NCI-H524 (cell line): Measurements from ENCODE around the gene SLC6A3.
"Not testable (repeated sequence)": the region's sequence is repeated elsewhere in the genome, so short reads cannot be mapped to it uniquely, and the experiment has no call there.

Experiments used
- DNase-seq, 2 experiments: peaks; one replicate each; lab custom pipeline; 2025; lab: John Stamatoyannopoulos, UW

SLC6A3 gene

DNA sequence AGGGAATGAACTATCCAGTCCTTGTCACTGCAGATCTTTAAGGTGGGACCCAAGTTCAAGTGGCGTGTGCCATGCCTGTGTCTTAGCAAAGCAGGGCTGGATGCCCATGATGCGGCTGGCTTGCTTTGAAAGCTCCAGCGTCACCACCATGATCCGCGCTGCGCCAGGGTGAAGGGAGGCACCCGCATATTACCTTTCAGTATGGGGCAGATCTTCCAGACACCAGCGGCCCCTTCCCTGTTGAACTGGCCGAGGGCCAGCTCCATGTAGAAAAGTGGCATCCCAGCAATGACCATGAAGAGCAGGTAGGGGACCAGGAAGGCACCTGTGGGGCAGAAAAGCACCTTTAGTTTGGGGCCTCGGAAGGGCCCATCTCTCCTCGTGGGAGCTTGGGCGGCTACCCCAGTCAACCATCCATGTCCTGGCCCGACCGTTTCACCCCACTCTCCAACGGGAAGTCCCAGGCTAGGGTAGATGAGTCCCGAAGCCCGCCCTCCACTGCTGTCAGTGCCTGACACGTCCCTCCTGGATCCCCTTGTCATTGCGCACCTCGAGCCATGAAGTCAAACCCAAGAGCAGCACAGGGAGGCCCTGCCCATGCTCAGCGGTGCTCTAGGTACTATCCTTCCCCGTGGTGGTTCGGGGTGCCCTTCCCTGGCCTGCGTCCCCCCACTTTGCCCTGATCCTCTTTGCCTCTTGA lies 3.9 kb downstream of the SLC6A3 start:
- DNase-seq = no peak

DNA sequence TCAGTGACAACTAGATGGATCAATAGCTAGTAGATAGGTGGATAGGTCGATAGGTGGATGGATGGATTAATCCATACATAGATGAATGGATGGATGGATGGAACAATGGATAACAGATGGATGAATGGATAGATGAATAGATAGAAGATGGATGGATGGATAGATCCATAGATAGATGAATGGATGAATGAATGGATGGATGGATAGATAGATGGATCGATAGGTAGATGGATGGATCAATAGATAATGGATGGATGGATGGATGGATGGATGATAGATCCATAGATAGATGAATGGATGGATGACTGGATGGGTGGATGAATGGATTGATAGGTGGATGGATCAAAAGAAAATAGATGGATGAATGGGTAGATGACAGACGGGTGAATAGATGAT lies 5.1 kb downstream of the SLC6A3 start:
- no peak for DNase-seq

DNA sequence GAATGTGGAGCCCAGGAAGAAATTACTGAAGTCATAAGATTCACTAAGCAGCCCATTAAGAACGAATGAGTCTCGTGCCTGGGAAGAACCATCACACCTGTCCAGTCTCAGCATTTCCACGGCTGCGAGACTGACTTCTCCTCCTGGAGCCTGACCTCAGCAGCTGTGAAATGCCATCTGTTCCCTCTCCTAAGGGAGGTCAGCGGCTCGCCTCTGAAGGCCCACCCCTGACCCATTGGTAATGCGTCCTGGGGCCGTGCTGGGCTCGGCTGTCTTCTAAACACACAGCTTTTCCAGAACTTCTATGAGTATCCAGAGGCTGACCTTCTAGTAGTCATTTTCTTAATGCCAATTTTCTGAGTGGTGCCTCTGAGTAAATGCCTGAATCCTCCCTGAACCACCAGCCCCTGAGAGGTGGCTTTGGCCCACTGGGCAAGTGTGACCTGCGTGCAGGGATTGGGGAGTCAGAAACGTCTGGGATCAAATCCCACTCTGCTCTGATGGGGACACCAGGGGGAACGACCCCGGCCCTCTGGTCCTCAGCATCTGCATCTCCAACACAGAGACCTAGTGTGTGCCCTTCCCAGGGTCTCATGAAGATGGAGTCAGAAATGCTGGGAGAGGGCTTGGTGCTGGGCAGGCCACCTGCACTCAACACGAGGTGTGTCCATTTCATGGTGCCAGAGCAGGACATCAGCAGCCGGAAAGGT lies 5.7 kb downstream of the SLC6A3 start:
- DNase-seq = peak in 1 of 2 experiments; percentile 12

DNA sequence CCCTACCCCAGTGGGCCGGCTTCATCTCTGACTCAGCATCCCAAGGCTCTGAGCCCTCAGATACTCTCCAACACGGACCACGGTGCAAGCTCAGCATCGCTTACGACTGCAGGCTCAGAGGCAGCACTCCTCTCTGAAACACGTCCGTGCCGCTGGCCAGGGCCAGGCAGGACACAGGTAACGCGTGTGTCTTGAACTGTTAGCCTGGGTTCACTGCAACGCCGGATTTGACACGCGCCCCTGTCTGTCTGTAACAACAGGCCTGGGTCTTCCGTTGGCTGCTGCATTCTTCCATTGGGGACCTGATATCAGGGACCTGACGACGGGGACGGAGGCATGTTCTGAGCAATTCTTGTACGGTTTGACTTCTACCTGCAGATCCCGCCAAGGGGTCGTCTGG lies 6.4 kb downstream of the SLC6A3 start:
- no peak for DNase-seq

DNA sequence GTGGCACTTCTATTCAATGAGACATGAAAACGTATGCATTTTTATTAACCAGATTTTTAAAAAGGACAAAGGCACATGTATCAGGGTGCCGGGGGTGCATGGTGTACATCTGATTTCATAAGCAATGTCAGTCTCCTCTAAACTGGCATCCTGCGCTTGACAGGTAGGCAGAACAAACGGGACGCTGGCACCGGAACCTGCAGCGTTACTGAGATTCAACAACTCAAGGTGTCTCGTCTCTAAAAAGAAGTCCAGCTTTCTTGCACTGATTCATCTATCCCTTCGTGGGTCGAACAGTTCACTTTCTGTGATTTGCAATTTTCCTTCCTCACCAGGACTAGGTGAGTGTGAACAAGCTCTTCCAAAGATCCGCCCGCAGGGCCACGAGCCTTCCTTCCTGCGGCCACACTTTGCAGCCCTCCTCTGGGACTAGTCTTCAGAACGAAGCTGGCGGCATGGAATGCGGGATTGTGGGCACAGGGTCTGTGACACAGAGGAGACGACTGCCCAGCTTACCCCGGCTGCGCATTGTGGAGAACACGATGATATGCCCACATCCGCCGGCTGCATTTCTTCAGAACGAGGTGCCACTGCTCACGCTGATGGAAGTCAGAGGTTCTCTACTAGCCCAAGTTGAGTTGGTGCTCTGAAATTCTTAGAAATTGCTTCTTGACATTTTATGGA lies 7.2 kb downstream of the SLC6A3 start:
- DNase-seq = no peak

DNA sequence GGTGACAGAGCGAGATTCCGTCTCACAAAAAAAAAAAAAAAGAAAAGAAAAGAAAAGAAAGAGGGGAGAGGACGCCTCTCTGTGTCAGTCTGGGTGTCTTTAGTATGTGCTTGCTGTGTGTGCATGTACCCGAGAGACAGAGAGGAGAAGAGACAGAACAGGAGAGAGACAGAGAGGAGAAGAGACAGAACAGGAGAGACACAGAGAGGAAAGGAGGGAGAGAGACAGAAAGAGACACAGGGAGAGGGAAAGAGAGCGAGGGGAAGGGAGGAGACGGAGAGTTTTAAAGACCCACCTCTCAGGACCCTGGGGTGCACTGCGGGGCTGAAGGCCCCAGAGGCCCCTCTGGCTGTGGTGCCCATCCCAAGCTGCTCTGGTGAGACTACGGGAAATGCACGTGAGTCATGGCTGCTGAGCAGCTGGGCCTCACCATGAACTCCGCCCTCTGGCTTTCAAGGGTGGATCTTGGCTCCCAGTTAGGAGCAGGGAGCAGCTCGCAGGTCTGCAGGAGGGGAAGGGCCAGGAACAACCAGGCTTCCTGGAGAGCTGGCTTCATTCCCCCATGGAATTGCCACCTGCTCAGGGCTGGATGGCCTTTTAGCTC lies 7.9 kb downstream of the SLC6A3 start:
- DNase-seq = peak; percentile 48 to 80

DNA sequence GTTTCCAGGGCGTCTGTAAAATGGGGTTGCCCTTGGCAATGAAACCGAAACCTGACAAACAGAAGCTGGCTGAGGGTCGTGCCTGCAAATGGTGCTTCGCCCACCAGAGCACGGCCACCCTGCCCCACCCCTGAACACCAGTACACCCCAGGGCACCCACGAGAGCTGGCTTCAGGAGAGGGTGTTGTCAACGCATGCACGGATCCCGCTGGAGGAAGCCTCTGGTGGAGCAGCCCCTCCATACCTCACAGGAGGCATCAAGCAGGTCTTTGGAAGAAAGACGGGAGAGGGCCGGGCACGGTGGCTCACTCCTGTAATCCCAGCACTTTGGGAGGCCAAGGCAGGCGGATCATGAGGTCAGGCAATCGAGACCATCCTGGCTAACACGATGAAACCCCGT lies 8.6 kb downstream of the SLC6A3 start:
- no peak for DNase-seq

DNA sequence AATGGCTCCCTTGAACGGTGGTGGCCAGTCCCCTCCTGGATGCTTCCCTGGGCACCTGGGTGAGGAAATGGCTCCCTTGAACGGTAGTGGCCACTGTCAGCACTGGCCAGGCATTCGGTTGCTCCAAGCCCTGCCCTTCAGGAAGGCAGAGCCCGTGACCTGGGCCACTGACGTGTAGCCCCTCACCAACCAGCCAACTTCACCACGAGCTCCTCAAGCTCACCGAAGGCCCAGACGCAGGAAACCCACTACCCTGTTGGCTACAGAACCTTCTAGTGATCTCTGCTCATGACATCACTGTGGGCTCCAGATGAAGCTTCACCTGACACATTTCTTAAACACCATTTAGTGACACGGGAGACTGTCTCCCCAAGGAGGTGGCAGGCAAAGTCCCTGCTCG lies 9.2 kb downstream of the SLC6A3 start:
- no peak for DNase-seq

DNA sequence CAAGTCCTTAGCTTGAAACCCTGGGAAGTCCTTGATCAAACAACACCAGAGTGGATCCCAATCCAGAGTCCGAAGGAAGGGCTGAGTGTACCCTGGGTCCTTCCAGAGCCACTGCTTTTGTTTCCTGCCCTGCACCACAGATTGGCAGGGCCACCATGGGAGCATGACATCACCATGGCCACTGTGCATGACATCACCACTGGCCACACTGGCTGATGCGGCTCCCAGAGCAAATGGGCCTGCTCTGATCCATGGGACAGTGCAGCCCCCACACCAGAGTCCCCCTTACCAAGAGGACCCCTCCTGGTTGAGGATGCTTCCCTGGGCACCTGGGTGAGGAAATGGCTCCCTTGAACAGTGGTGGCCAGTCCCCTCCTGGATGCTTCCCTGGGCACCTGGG lies 9.9 kb downstream of the SLC6A3 start:
- DNase-seq = no peak

DNA sequence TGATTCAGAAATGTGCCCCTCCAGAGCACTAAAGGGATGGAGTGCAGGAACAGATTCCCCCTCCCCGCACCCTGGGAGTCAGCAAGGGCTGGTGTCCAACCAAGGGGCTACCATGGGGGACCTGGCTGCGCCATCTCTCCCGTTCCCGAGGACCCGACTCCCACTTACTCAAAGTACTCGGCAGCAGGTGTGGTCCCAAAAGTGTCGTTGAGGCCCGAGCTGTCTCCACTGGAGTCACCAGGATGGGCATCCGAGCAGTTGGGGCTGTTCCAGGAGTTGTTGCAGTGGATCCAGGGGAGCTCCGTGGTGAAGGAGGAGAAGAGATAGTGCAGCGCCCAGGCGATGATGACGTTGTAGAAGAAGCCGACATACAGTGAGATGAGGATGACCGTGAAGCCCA lies 12.9 kb downstream of the SLC6A3 start:
- DNase-seq = no peak

DNA sequence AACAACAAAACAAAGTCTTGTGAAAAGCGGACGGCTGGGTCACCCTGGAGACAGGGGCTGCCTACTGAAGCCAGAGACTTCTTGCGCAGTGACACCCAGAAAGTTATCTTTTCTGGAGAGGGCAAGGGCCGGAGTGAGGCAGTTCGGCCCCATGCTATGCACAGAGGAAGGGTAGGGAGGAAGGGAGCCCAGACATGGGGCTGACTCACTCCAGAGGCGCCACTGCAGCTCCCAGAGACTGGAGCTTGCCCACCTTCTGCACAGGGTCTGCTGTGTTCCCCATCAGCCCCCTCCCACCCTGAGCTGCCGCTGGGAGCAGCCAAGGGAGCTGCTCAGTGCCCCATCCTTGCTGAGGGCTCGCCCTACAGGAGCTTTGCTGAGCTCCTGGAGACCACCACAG lies 13.3 kb downstream of the SLC6A3 start:
- DNase-seq = no peak

DNA sequence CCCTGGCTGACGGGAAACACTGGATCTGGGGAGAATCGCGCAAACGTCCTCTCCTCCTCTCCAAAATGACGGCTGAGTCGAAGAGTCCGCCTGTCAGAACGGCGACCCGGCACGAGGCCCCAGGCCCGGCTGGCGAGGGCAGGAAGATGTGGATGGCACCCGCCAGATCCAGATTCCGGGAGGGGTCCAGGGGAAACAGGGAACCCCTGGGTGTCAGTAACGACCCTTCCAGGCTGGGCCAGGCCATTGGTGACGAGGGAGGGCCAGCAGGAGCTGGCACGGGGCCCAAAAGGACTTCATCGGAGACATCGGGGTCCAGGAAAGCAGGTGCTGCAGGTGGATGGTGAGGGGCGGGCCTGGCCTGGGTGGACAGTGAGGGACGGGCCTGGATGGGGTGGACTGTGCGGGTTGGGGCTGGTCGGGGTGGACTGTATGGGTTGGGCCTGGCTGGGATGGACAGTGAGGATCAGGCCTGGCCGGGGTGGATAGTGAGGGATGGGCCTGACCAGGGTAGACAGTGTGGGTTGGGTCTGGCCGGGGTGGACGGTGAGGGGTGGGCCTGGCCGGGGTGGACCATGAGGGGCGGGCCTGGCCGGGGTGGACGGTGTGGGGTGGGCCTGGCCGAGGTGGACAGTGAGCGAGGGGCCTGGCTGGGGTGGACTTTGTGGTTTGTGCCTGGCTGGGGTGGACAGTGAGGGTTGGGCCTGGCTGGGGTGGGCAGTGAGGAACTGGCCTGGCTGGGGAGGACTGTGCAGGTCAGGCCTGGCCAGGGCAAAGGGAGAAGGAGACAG lies 14.0 kb downstream of the SLC6A3 start:
- DNase-seq = no peak

DNA sequence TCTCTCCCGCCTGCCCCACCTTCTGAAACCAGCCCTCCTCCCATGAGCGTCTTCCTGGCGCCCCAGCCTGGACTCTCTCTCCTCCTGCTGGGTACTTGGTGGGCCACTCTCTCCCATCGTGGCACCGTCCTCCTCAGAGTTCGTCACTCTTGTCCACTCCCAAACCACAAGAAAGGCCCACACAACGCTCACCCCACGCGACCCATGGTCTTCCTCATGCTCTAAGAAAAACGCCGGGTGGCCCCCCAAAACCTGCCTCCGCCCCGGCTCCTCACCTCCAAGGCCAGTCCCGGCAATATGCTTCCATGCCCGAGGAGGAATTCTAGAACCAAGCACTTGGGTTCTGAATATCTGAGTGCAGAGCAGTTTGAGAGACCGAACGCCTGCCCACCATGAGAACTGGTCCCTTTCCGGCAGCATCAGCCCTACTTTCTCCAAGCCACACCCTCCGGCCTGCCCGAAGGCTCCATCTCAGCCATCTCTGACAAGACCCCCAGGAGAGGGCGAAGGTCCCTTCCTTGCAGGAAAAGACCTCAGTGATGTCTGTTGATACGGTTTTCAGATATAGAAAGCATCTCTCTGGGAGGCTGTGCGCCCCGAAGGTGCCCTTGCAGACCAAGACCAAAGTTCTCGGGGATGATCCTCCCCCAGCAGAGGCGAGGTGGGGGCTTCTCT lies 15.0 kb downstream of the SLC6A3 start:
- DNase-seq = no peak

DNA sequence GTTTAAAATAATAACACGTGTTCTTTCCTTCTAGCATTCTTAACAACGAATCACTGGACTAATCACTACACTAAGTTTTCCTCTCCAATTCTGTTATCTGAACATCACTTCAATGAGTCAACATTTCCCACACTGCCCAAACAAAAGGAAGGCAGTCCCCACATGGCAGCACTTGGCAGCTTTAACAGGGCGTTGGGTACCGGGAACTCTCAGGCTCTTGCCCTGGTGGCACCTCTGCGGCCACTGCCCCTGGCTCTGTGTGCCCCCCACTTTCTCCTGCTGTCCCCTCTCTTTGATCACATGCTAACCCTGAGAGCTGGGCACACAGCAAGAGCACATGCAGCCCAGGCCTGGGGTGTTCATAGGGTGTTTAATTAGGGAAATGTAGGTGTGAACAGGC lies 15.7 kb downstream of the SLC6A3 start:
- DNase-seq = no peak

DNA sequence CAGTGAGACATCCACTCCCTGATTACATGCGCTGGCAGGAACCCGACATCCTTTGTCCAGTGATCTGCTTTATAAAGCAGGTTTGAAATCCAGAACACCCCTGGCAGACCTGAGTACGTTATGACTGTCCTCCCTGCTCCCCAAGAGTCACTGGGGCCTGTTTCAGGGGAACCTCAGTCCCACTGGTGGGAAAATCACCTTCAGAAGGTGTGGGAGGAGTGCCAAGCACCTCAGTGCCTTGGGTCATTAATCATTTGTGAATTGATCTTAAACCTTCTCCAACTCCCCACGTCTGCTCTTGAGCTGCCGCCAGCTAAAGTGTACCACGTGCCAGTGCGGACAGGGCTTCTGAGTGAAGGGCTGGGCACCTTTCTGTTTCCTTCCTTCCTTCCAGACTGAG lies 16.2 kb downstream of the SLC6A3 start:
- DNase-seq = no peak

DNA sequence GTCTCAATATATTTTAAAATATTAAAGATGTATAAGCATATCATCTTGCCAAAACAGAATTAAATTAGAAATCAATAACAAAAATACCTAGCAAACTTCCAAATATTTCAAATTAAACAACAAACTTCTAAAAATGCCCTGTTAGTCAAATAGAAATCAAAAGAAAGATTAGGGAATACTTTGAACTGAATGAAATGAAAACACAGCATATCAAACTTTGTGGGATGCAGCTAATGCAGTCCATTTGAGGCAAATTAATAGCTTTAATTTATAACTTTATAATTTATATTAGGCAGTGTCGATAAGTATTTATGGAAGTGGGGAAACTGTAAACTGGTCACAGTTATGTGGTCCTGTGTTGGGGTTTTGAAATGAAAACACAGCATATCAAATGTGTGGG lies 17.1 kb downstream of the SLC6A3 start:
- no peak for DNase-seq

DNA sequence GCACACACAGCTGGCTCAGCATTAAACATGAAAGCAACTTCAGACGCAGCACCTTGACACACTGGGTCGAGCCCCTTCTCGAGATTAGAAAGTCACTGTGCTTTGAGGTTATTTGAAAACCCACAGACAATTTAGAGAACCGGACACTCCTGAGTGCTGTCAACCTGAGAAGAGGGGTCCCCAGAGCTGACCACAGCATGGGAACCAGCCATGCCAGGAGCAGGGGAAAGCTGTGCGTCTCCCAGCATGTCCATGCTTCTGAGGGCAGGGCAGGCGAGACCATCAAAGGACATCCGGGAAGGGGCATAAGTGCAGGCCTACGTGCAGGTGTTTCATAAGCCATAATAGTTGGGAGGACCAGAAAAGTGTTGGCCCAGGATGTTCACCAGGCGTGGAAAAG lies 20.5 kb downstream of the SLC6A3 start:
- no peak for DNase-seq

DNA sequence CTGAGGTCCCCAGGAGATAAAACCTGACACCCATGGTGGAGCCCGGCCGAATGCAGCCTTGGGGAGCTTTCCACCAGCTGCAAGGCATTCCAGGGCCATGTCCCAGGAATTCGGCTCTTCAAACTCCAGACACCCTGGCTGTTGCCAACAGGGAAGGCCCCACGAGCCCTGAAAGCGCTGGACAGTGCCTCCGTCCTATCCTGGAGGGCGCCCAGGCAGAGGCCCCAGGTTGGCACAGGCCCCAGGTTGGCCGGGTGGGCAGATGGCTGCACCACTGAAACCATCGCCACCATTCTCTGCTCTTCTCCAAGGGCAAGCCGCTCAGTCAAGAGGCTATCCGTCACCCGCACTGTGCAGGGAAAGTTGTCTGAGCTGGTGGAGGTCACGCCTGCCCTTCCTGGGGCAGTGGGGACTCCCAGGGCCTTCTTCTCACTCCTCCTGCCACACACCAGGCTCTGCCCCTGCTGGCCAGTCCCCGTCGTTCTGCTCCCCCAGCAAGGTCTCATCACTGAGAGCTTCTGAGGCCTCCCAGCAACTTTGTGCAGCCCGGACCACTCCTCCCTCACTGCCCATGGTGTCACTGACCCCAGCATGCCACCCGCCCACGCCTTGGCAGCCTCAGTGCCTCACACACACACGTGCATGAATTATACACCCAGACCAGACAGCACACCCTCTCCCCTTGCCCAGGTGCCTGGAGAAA lies 21.2 kb downstream of the SLC6A3 start:
- DNase-seq = no peak

DNA sequence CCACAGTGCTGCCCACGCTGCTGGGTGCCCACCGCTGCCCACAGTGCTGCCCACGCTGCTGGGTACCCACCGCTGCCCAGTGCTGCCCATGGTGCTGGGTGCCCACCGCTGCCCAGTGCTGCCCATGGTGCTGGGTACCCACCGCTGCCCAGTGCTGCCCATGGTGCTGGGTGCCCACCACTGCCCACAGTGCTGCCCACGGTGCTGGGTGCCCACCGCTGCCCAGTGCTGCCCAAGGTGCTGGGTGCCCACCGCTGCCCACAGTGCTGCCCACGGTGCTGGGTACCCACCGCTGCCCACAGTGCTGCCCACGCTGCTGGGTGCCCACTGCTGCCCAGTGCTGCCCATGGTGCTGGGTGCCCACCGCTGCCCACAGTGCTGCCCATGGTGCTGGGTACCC lies 22.7 kb downstream of the SLC6A3 start:
- DNase-seq = not testable (repeated sequence)

DNA sequence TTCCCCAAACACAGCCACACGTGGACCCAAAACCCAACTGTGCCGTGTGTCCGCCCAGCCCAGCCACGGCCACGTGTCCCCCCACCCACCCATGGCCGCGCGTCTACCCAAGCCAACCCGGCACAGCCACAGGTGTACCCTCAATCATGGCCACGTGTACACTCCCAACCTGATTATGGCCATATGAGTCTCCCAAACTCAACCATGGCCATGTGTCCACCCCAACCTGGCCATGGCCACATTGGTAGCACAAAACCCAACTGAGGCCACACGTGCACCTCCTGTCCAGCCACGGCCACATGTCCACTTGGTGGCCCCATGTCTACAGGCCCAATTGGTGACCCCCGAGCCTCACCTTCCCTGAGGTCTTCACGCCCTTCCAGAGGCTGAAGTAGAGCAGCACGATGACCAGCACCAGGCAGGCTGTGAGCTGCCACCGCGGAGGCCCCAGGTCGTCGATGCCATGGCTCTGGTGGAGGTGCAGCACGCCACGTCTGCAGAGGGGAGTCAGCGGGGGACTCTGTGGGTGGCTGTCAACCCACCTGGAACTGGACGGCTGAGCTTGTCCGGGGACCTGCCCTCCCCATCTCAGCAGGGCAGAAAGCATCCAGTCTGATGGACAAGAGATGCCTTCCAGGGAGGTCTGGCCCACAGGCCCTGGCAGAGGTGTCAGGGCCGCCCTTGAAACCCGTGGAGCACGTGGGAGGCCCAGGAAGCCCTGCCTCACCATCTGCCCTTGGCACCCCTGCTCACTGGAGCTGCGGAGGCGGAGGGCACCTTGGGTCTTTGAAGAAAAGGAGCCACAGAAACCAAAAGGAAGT lies 23.5 kb downstream of the SLC6A3 start:
- no peak for DNase-seq
